Ascending aorta (tissue), 2 donors: ENCODE measurements around the gene GDF15. TPM values are rescaled to one million over a fixed set of nuclear protein-coding genes. Genes with fewer than 3 reads are reported as not detected.
A peak's percentile ranks its signal among the peaks of the same experiment; 100 is the strongest.
"Not testable (repeated sequence)": the region's sequence is repeated elsewhere in the genome, so short reads cannot be mapped to it uniquely, and the experiment has no call there.

Source experiments
- DNase-seq, 2 donors: peaks; one replicate each; pipeline ENCODE4 v3.0.0-alpha.2; 2019; ENCODE audit warnings: low spot score in 2 of 2
- H3K27ac ChIP-seq, 2 donors: fragments of 200-600 bp; sonication (generic); one replicate each; pipeline ENCODE4 v1.5.1; 2016 to 2017; ENCODE audit warnings: mild to moderate bottlenecking in 1 of 2
- H3K27me3 ChIP-seq: fragments of 200-600 bp; sonication (generic); one replicate; pipeline ENCODE4 v1.5.1; 2017
- H3K36me3 ChIP-seq, 2 donors: fragments of 200-600 bp; sonication (generic); one replicate each; pipeline ENCODE4 v1.5.1; 2016
- H3K4me1 ChIP-seq, 2 donors: fragments of 200-600 bp; sonication (generic); one replicate each; pipeline ENCODE4 v1.5.1; 2016 to 2017; ENCODE audit warnings: mild to moderate bottlenecking in 1 of 2
- H3K4me3 ChIP-seq, 2 donors: fragments of 200-600 bp; sonication (generic); one replicate each; pipeline ENCODE4 v1.5.1; 2016 to 2017; ENCODE audit warnings: mild to moderate bottlenecking in 1 of 2
- H3K9me3 ChIP-seq, 2 donors: fragments of 200-600 bp; sonication (generic); one replicate each; pipeline ENCODE4 v1.5.1; 2016
- CTCF ChIP-seq, 3 experiments: fragments of 200-600 bp in 2 of 3; fragments of 450-650 bp in 1 of 3; sonication (generic) in 2 of 3; IDR thresholded peaks; one replicate each; pipeline ENCODE4 v1.5.1; 2016 to 2019; ENCODE audit warnings: antibody characterized with exemption in 3 of 3, mild to moderate bottlenecking in 1 of 3, moderate library complexity in 1 of 3
- intact Hi-C: fragments of 100-400 bp; cut with DNase I; formaldehyde crosslinking; loops from one replicate; pipeline ENCODE4 v1.15.1; 2023
- total RNA-seq: library from RNA; depleted of rRNA; stranded (reverse); fragments of >200 nt; gene quantifications from one replicate; pipeline ENCODE4 v1.1.0, GENCODE V29; 2016

GDF15 gene
- total RNA-seq, 1 donor from 2014 or later = 8.5 TPM

GRCh38 chr19:18361646-18362045 is 24.3 kb upstream of the GDF15 start:
- Histone ChIP-seq H3K4me1 (peaks cover 5 to 16% of the 10 kb centered on the region in 2 donors), H3K36me3 (peaks cover 25 to 47% of the 10 kb centered on the region in 2 donors), H3K27ac (no peak overlapping the region), H3K4me3 (no peak overlapping the region), H3K9me3 (no peaks in the 10 kb centered on the region), H3K27me3 (no peaks in the 10 kb centered on the region)
- no peak for DNase-seq
- intact Hi-C loops = no loop called here
- TF ChIP-seq CTCF (IDR thresholded peaks at IDR 0.05) = no peak

GRCh38 chr19:18362934-18363542 is 22.9 kb upstream of the GDF15 start:
- intact Hi-C loops = no loop called here
- H3K27ac ChIP-seq = peak overlapping the region; percentile 81 to 85
- H3K9me3 ChIP-seq = no peaks in the 10 kb centered on the region
- H3K4me3 ChIP-seq = no peak overlapping the region
- TF ChIP-seq CTCF (IDR thresholded peaks at IDR 0.05) = no peak
- H3K36me3 ChIP-seq = peaks cover 18 to 33% of the 10 kb centered on the region in 2 donors
- no peaks in the 10 kb centered on the region for H3K27me3 ChIP-seq
- peaks cover 5 to 16% of the 10 kb centered on the region in 2 donors for H3K4me1 ChIP-seq
- no peak for DNase-seq

- Histone ChIP-seq H3K27ac (peak overlapping the region; percentile 81 to 85), H3K4me3 (no peak overlapping the region), H3K9me3 (no peaks in the 10 kb centered on the region), H3K27me3 (no peaks in the 10 kb centered on the region), H3K4me1 (peaks cover 5 to 16% of the 10 kb centered on the region in 2 donors), H3K36me3 (peaks cover 13 to 26% of the 10 kb centered on the region in 2 donors)
- no peak for DNase-seq
- intact Hi-C loops = loop anchor here (2.0 kb wide), 1 partner anchor 25 kb away; no protein-coding TSS in a partner anchor
- TF ChIP-seq CTCF (IDR thresholded peaks at IDR 0.05) = no peak
Measured at GRCh38 chr19:18363787-18364186, 22.2 kb upstream of the GDF15 start.

- DNase-seq, H3K9me3 ChIP-seq, H3K27me3 ChIP-seq: not testable (repeated sequence)
- peak overlapping the region; percentile 81 to 85 for H3K27ac ChIP-seq
- H3K36me3 ChIP-seq = peaks cover 7 to 25% of the 10 kb centered on the region in 2 donors
- peak overlapping the region in 1 of 2 donors; percentile 2 for H3K4me3 ChIP-seq
- intact Hi-C loops = loop anchor here (2.0 kb wide), 1 partner anchor 24 kb away; no protein-coding TSS in a partner anchor
- peaks cover 5 to 16% of the 10 kb centered on the region in 2 donors for H3K4me1 ChIP-seq
Measured at GRCh38 chr19:18364277-18364825, 21.6 kb upstream of the GDF15 start.

- peak overlapping the region in 1 of 2 donors; percentile 2 for H3K4me3 ChIP-seq
Measured at GRCh38 chr19:18364826-18365528, 21.0 kb upstream of the GDF15 start.

More at GRCh38 chr19:18364826-18365528, 21.0 kb upstream of the GDF15 start:
- TF ChIP-seq CTCF (IDR thresholded peaks at IDR 0.05) = no peak
- no peaks in the 10 kb centered on the region for H3K27me3 ChIP-seq
- peaks cover 2 to 21% of the 10 kb centered on the region in 2 donors for H3K36me3 ChIP-seq
- no peaks in the 10 kb centered on the region for H3K9me3 ChIP-seq
- H3K27ac ChIP-seq = peak overlapping the region; percentile 81 to 85
- intact Hi-C loops = loop anchor here (2.0 kb wide), 1 partner anchor 24 kb away; no protein-coding TSS in a partner anchor
- peaks cover 5 to 16% of the 10 kb centered on the region in 2 donors for H3K4me1 ChIP-seq
- DNase-seq = peak in 1 of 2 donors; percentile 90
